IMR-90 (cell line): ENCODE data around the gene FAM20A. TPM values are rescaled to one million over a fixed set of nuclear protein-coding genes. Genes with fewer than 3 reads are reported as not detected.

Experiments
- ATAC-seq: fragments of 200-7000 bp; cut with Tn5 transposase; 2 replicates; pipeline ENCODE4 v1.9.1; 2020; ENCODE audit warnings: low read depth, mild to moderate bottlenecking, moderate library complexity
- BruUV-seq: library from RNA; stranded (reverse); fragments of 400-500 nt; replicated peaks from 2 replicates; lab custom pipeline; 2021; lab: Mats Ljungman, UMichigan
- CTCF ChIA-PET: fragments of 300-600 bp; formaldehyde crosslinking; extraction: SDS; loops from one replicate; lab custom pipeline; 2021; ENCODE audit warnings: antibody characterized with exemption; lab: Yijun Ruan, JAX
- POLR2A ChIA-PET: fragments of 300-600 bp; sonication (Branson Sonifier 250); formaldehyde crosslinking; loops from one replicate; lab custom pipeline; 2022; ENCODE audit warnings: antibody characterized with exemption; ENCODE audit not compliant: unreplicated experiment; lab: Charles Lee
- DNase-seq: peaks from one replicate; pipeline ENCODE4 v3.0.0; 2013
- H2AFZ ChIP-seq: replicated peaks from 2 replicates; pipeline ENCODE3; 2013; ENCODE audit warnings: low read length, mild to moderate bottlenecking; ENCODE audit not compliant: poor library complexity
- H2AK5ac ChIP-seq: 2 replicates; pipeline ENCODE4 v1.6.1; 2013; ENCODE audit warnings: low read depth, low read length, inconsistent platforms
- H2AK9ac ChIP-seq: replicated peaks from 2 replicates; pipeline ENCODE3; 2013; ENCODE audit warnings: mild to moderate bottlenecking, low read depth, low read length, moderate library complexity; ENCODE audit not compliant: poor library complexity
- H2BK120ac ChIP-seq: 2 replicates; pipeline ENCODE4 v1.6.1; 2013; ENCODE audit warnings: low read depth, low read length, inconsistent platforms
- H2BK15ac ChIP-seq: 3 replicates; pipeline ENCODE4 v1.6.1; 2013; ENCODE audit warnings: low read depth, low read length, inconsistent platforms
- H2BK20ac ChIP-seq: 2 replicates; pipeline ENCODE4 v1.6.1; 2013; ENCODE audit warnings: low read depth, mild to moderate bottlenecking, inconsistent platforms, low read length, moderate library complexity
- H2BK5ac ChIP-seq: 2 replicates; pipeline ENCODE4 v1.6.1; 2013; ENCODE audit warnings: mild to moderate bottlenecking, low read depth, low read length, inconsistent platforms; ENCODE audit not compliant: poor library complexity, severe bottlenecking
- H3K14ac ChIP-seq: replicated peaks from 2 replicates; pipeline ENCODE4 v1.6.1; 2013; ENCODE audit warnings: low read depth, low read length, inconsistent platforms
- H3K18ac ChIP-seq: 2 replicates; pipeline ENCODE4 v1.6.1; 2013; ENCODE audit warnings: low read depth, low read length, control low read depth
- H3K23ac ChIP-seq: 2 replicates; pipeline ENCODE4 v1.6.1; 2013; ENCODE audit warnings: low read depth, low read length, inconsistent platforms
- H3K27ac ChIP-seq: 2 replicates; pipeline ENCODE4 v1.5.1; 2013; ENCODE audit warnings: mild to moderate bottlenecking, control low read depth, low read length; ENCODE audit not compliant: insufficient read depth
- H3K27me3 ChIP-seq: 2 replicates; pipeline ENCODE4 v1.6.1; 2013; ENCODE audit warnings: low read length; ENCODE audit not compliant: control insufficient read depth, insufficient read depth
- H3K36me3 ChIP-seq: 2 replicates; pipeline ENCODE4 v1.6.1; 2013; ENCODE audit warnings: low read length, mixed read lengths; ENCODE audit not compliant: control insufficient read depth, insufficient read depth
- H3K4ac ChIP-seq: 2 replicates; pipeline ENCODE4 v1.6.1; 2013; ENCODE audit warnings: low read depth, low read length, inconsistent platforms
- H3K4me1 ChIP-seq: 2 replicates; pipeline ENCODE4 v1.6.1; 2013; ENCODE audit warnings: low read length, mixed read lengths; ENCODE audit not compliant: control insufficient read depth, insufficient read depth
- H3K4me2 ChIP-seq: 2 replicates; pipeline ENCODE4 v1.6.1; 2013; ENCODE audit warnings: low read depth, mild to moderate bottlenecking, control low read depth, low read length, moderate library complexity
- H3K4me3 ChIP-seq: 2 replicates; pipeline ENCODE4 v1.5.1; 2013; ENCODE audit warnings: low read depth, mild to moderate bottlenecking, control low read depth, low read length, moderate library complexity; ENCODE audit not compliant: insufficient read depth
- H3K56ac ChIP-seq: 2 replicates; pipeline ENCODE4 v1.6.1; 2013; ENCODE audit warnings: low read length, inconsistent platforms; ENCODE audit not compliant: insufficient read depth; ENCODE audit errors: extremely low read depth
- H3K79me1 ChIP-seq, 2 experiments: 2 replicates each; pipeline ENCODE4 v1.6.1; 2013; ENCODE audit warnings: low read length in 2 of 2, inconsistent platforms in 1 of 2, low read depth in 1 of 2
- H3K9ac ChIP-seq: 2 replicates; pipeline ENCODE4 v1.6.1; 2013; ENCODE audit warnings: low read depth, low read length, control low read depth
- H3K9me1 ChIP-seq: 2 replicates; pipeline ENCODE4 v1.6.1; 2013; ENCODE audit warnings: low read length, inconsistent platforms; ENCODE audit not compliant: insufficient read depth
- H3K9me3 ChIP-seq: 2 replicates; pipeline ENCODE4 v1.6.1; 2013; ENCODE audit warnings: low read length; ENCODE audit not compliant: control insufficient read depth, insufficient read depth
- H4K20me1 ChIP-seq: 2 replicates; pipeline ENCODE4 v1.6.1; 2013; ENCODE audit warnings: low read length, inconsistent platforms; ENCODE audit not compliant: insufficient read depth
- H4K5ac ChIP-seq: 2 replicates; pipeline ENCODE4 v1.6.1; 2013; ENCODE audit warnings: mild to moderate bottlenecking, low read depth, low read length, control low read depth
- H4K8ac ChIP-seq, 2 experiments: 2 replicates each; pipeline ENCODE4 v1.6.1; 2013; ENCODE audit warnings: low read depth in 2 of 2, low read length in 2 of 2, control low read depth in 1 of 2, inconsistent platforms in 1 of 2
- H4K91ac ChIP-seq: 2 replicates; pipeline ENCODE4 v1.6.1; 2013; ENCODE audit warnings: low read depth, low read length, inconsistent platforms; ENCODE audit not compliant: insufficient read depth
- CEBPB ChIP-seq: IDR thresholded peaks from 2 replicates; pipeline ENCODE4 v1.6.1; 2012; ENCODE audit warnings: low read depth, low read length, improper control_type of control experiment
- CHD1 ChIP-seq: IDR thresholded peaks from 2 replicates; pipeline ENCODE4 v1.6.1; 2012; ENCODE audit warnings: low read depth, low read length, improper control_type of control experiment
- FOS ChIP-seq: fragments of 150-350 bp; IDR thresholded peaks from 2 replicates; pipeline ENCODE4 v1.6.1; 2016; ENCODE audit warnings: low read depth, low read length
- MAZ ChIP-seq: IDR thresholded peaks from 2 replicates; pipeline ENCODE4 v1.6.1; 2012; ENCODE audit warnings: low read depth, mild to moderate bottlenecking, low read length, improper control_type of control experiment, moderate library complexity, borderline replicate concordance
- NFE2L2 ChIP-seq: fragments of 150-350 bp; IDR thresholded peaks from 2 replicates; pipeline ENCODE4 v1.6.1; 2016; ENCODE audit warnings: low read depth, mild to moderate bottlenecking, low read length
- POLR2A ChIP-seq: IDR thresholded peaks from 2 replicates; pipeline ENCODE4 v1.6.1; 2012; ENCODE audit warnings: mild to moderate bottlenecking, low read depth, low read length
- RAD21 ChIP-seq: IDR thresholded peaks from 2 replicates; pipeline ENCODE4 v1.6.1; 2012; ENCODE audit warnings: low read length, improper control_type of control experiment
- RCOR1 ChIP-seq: IDR thresholded peaks from 2 replicates; pipeline ENCODE4 v1.6.1; 2012; ENCODE audit warnings: mild to moderate bottlenecking, low read length, improper control_type of control experiment; ENCODE audit not compliant: insufficient replicate concordance
- WGBS, 2 experiments: methylation state at CpG; one replicate each; pipeline versions ENCODE4 v1.1.5 to v1.1.7; 2013; ENCODE audit warnings: missing lambda C conversion rate in 2 of 2; ENCODE audit not compliant: insufficient read length in 1 of 2; ENCODE audit errors: extremely low coverage in 2 of 2; 5-methylcytosine and 5-hydroxymethylcytosine counted together
- dilution Hi-C: fragments of 300-500 bp; cut with HindIII; formaldehyde crosslinking; loops from one replicate; pipeline ENCODE4 v1.14.3; 2018; ENCODE audit warnings: low sequenced_read_pairs; ENCODE audit not compliant: unreplicated experiment
- in situ Hi-C: fragments of 300-500 bp; cut with MboI; formaldehyde crosslinking; loops from 3 replicates; pipeline ENCODE4 v1.14.3; 2019; ENCODE audit warnings: low sequenced_read_pairs, inconsistent platforms, mixed read lengths
- intact Hi-C: fragments of 100-400 bp; cut with micrococcal nuclease; formaldehyde crosslinking; loops from 2 replicates; pipeline ENCODE4 v1.10.0; 2022
- polyA plus RNA-seq, 3 experiments: library from polyadenylated mRNA; depleted of rRNA; stranded (reverse); fragments of >200 nt; gene quantifications; 2 replicates each; pipeline ENCODE4 v1.2.3, GENCODE V29; 2012; ENCODE audit warnings: low replicate concordance in 1 of 3
- total RNA-seq: library from RNA; depleted of rRNA; stranded (reverse); fragments of >200 nt; gene quantifications from 2 replicates; pipeline ENCODE4 v1.2.3, GENCODE V29; 2012
- TF ChIP-seq, protein P1 (sequence below): fragments of 150-350 bp; IDR thresholded peaks from 2 replicates; pipeline ENCODE4 v1.6.1; 2017; ENCODE audit warnings: mild to moderate bottlenecking, antibody characterized with exemption, low read length, low read depth
- TF ChIP-seq, protein P2 (sequence below): fragments of 150-350 bp; IDR thresholded peaks from 2 replicates; pipeline ENCODE4 v1.6.1; 2016; ENCODE audit warnings: low read depth, mild to moderate bottlenecking, low read length, moderate library complexity, borderline replicate concordance
- TF ChIP-seq, protein P3 (sequence below): conservative IDR thresholded peaks from 2 replicates; pipeline ENCODE4 v1.5.1; 2012; ENCODE audit warnings: mild to moderate bottlenecking, low read depth, low read length, improper control_type of control experiment

Gene FAM20A
- total and polyA plus RNA-seq, 2 of the 4 experiments (the other 2 are of a cell fraction), result not detected

DNA sequence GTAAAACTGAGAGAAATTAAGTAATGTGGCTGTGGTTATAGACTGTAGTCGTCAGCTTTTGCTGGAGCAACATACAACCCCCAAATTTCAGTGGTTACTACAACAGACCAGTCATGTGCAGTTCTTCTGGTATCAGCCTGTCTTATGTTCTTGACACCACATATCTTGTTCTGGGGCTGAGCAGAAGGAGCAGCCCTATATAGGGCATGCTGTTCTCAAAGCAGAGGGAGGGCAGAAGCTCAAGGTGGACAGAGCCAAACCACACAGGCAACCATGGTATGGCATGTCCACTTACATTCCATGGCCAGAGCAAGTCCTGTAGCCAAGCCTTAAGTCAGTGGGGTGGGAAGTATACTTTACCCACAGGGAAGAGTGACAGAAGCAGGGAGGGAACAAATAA is 81.3 kb downstream of the FAM20A start:
- BruUV-seq, result no TSS peak
- ATAC-seq (no peak), DNase-seq (no peak)
- Histone ChIP-seq H3K27me3 (no peaks in the 10 kb centered on the region), H4K5ac (no peak overlapping the region), H2BK15ac (no peak overlapping the region), H3K9me1 (peaks cover 6% of the 10 kb centered on the region), H3K4me3 (no peak overlapping the region), H2BK5ac (no peak overlapping the region), H3K79me1 (peaks cover 24 to 59% of the 10 kb centered on the region in 2 experiments), H2AFZ (no peak overlapping the region), H2BK120ac (no peak overlapping the region), H3K36me3 (peaks cover 33% of the 10 kb centered on the region), H3K27ac (no peak overlapping the region), H3K4me1 (peaks cover 1% of the 10 kb centered on the region; the same call in 1 of the 2 replicates), H3K9ac (no peak overlapping the region), H4K8ac (no peak overlapping the region), H3K4ac (no peak overlapping the region), H3K23ac (0 out of 2 replicates have a peak overlapping the region, but pooled peaks have one; percentile 38), H2AK9ac (no peak overlapping the region), H3K14ac (no peak overlapping the region), H2BK20ac (no peak overlapping the region), H3K56ac (no peak overlapping the region), H4K20me1 (peaks cover 36% of the 10 kb centered on the region), H3K18ac (no peak overlapping the region), H3K9me3 (no peaks in the 10 kb centered on the region), H2AK5ac (no peak overlapping the region), H3K4me2 (no peak overlapping the region), H4K91ac (no peak overlapping the region)
- dilution Hi-C loops, result no loop called here
- TF ChIP-seq CHD1, result no peak
- TF ChIP-seq CEBPB, result no peak
- no peak; the same call in 1 of the 2 replicates for TF ChIP-seq POLR2A
- TF ChIP-seq, protein P1, sequence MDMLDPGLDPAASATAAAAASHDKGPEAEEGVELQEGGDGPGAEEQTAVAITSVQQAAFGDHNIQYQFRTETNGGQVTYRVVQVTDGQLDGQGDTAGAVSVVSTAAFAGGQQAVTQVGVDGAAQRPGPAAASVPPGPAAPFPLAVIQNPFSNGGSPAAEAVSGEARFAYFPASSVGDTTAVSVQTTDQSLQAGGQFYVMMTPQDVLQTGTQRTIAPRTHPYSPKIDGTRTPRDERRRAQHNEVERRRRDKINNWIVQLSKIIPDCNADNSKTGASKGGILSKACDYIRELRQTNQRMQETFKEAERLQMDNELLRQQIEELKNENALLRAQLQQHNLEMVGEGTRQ, result no peak
- TF ChIP-seq RCOR1, result no peak
- no peak for TF ChIP-seq MAZ
- TF ChIP-seq, protein P2, sequence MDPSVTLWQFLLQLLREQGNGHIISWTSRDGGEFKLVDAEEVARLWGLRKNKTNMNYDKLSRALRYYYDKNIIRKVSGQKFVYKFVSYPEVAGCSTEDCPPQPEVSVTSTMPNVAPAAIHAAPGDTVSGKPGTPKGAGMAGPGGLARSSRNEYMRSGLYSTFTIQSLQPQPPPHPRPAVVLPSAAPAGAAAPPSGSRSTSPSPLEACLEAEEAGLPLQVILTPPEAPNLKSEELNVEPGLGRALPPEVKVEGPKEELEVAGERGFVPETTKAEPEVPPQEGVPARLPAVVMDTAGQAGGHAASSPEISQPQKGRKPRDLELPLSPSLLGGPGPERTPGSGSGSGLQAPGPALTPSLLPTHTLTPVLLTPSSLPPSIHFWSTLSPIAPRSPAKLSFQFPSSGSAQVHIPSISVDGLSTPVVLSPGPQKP, result no peak
- no peak for TF ChIP-seq NFE2L2
- TF ChIP-seq, protein P3, sequence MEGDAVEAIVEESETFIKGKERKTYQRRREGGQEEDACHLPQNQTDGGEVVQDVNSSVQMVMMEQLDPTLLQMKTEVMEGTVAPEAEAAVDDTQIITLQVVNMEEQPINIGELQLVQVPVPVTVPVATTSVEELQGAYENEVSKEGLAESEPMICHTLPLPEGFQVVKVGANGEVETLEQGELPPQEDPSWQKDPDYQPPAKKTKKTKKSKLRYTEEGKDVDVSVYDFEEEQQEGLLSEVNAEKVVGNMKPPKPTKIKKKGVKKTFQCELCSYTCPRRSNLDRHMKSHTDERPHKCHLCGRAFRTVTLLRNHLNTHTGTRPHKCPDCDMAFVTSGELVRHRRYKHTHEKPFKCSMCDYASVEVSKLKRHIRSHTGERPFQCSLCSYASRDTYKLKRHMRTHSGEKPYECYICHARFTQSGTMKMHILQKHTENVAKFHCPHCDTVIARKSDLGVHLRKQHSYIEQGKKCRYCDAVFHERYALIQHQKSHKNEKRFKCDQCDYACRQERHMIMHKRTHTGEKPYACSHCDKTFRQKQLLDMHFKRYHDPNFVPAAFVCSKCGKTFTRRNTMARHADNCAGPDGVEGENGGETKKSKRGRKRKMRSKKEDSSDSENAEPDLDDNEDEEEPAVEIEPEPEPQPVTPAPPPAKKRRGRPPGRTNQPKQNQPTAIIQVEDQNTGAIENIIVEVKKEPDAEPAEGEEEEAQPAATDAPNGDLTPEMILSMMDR, result no peak
- TF ChIP-seq FOS, result no peak
- TF ChIP-seq RAD21, result no peak
- intact Hi-C loops, result no loop called here
- ChIA-PET CTCF (interaction anchor here (0.8 kb wide), 1 partner anchor 14 kb away, joined by 3 read pairs; no protein-coding TSS in a partner anchor), POLR2A (no interaction called here)
- no CpG with 5 or more reads among the region's 1 CpG for WGBS, 2 experiments
- in situ Hi-C loops, result no loop called here
